Retina (tissue), 1 donor: Measurements from ENCODE around the gene ANTXRL.
"Not testable (repeated sequence)": the region's sequence is repeated elsewhere in the genome, so short reads cannot be mapped to it uniquely, and the experiment has no call there.

Source experiments
- DNase-seq: peaks from one replicate; pipeline ENCODE4 v3.0.0-alpha.2; 2016

The ANTXRL gene

GRCh38 chr10:46310851-46311250, 24.1 kb downstream of the ANTXRL start:
- DNase-seq, result no peak

- no peak for DNase-seq
Measured at GRCh38 chr10:46311501-46311951, 24.7 kb downstream of the ANTXRL start.

- DNase-seq, result not testable (repeated sequence)
Measured at GRCh38 chr10:46311961-46312431, 25.2 kb downstream of the ANTXRL start.

- no peak for DNase-seq
Measured at GRCh38 chr10:46312953-46313352, 26.2 kb downstream of the ANTXRL start.

- DNase-seq, result no peak
Measured at GRCh38 chr10:46314071-46314470, 27.3 kb downstream of the ANTXRL start.

GRCh38 chr10:46315071-46315860, 28.5 kb downstream of the ANTXRL start:
- DNase-seq, result not testable (repeated sequence)

GRCh38 chr10:46317370-46317769, 30.6 kb downstream of the ANTXRL start:
- DNase-seq, result no peak

- DNase-seq, result no peak
Measured at GRCh38 chr10:46317889-46318288, 31.1 kb downstream of the ANTXRL start.

GRCh38 chr10:46318799-46319198, 32.0 kb downstream of the ANTXRL start:
- no peak for DNase-seq

GRCh38 chr10:46319389-46319788, 32.6 kb downstream of the ANTXRL start:
- DNase-seq, result no peak

- DNase-seq, result no peak
Measured at GRCh38 chr10:46321770-46322169, 35.0 kb downstream of the ANTXRL start.

GRCh38 chr10:46323176-46323575, 36.4 kb downstream of the ANTXRL start:
- DNase-seq, result no peak

GRCh38 chr10:46325021-46325420, 38.2 kb downstream of the ANTXRL start:
- no peak for DNase-seq

- DNase-seq, result no peak
Measured at GRCh38 chr10:46326066-46326465, 39.3 kb downstream of the ANTXRL start.

GRCh38 chr10:46326971-46327370, 40.2 kb downstream of the ANTXRL start:
- DNase-seq, result no peak

- DNase-seq, result no peak
Measured at GRCh38 chr10:46327685-46328084, 40.9 kb downstream of the ANTXRL start.

GRCh38 chr10:46328853-46329689, 42.3 kb downstream of the ANTXRL start:
- no peak for DNase-seq

GRCh38 chr10:46329690-46330016, 42.9 kb downstream of the ANTXRL start:
- DNase-seq, result no peak

- no peak for DNase-seq
Measured at GRCh38 chr10:46330894-46331293, 44.1 kb downstream of the ANTXRL start.

- not testable (repeated sequence) for DNase-seq
Measured at GRCh38 chr10:46365484-46365883, 78.7 kb downstream of the ANTXRL start.

GRCh38 chr10:46367209-46367608, 80.4 kb downstream of the ANTXRL start:
- not testable (repeated sequence) for DNase-seq

- not testable (repeated sequence) for DNase-seq
Measured at GRCh38 chr10:46367666-46368240, 81.0 kb downstream of the ANTXRL start.

- DNase-seq, result not testable (repeated sequence)
Measured at GRCh38 chr10:46368956-46369355, 82.2 kb downstream of the ANTXRL start.
